ENCODE results near the gene TBX6. TPM values are rescaled to one million over a fixed set of nuclear protein-coding genes. Genes with fewer than 3 reads are reported as not detected.

TBX6 gene
- total RNA-seq, 1 experiment from 2014 or later, result 1.6 TPM

DNA sequence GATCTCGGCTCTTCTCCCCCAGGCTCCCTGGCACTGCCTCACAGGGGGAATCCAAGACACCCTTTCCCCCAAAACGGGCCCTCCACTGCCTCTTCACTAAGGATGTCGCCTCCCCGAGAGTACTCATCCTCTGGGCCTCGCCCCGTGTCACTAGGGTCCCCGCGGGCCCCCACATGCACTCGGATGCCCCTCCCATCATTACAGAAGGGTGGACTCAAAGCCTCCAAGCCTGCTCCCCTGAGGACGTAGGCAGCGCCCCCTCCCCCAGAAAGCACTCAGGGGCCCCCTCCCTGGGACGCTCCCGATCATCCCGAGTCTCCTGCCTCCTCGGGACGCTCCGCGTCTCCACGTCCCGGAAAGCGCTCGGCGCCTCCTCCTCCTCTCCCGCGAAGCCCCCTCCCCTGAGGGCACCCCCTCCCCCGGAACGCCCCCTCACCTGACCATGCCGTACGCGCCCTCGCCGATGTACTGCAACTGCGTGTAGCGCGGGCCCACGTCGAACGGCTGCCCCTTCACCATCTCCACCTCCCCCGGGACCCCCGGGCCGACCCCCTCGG is 31.0 kb upstream of the TBX6 start:
- Histone ChIP-seq H3K23ac (ENCODE audit: insufficient read length, low read depth, low read length) (no peak overlapping the region), H3K79me1 (ENCODE audit: insufficient read depth, low read depth, low read length, poor library complexity, severe bottlenecking) (no peaks in the 10 kb centered on the region), H2BK12ac (ENCODE audit: insufficient read length, low read depth, low read length) (no peak overlapping the region), H3K56ac (ENCODE audit: insufficient read length, low read depth, low read length) (no peak overlapping the region), H4K8ac (replicated peaks; ENCODE audit: insufficient read length, low read depth, low read length) (no peak overlapping the region), H2BK120ac (ENCODE audit: low read depth, low read length, poor library complexity, severe bottlenecking) (no peak overlapping the region), H4K91ac (ENCODE audit: insufficient read length, low read depth, low read length) (no peak overlapping the region), H3T11ph (ENCODE audit: low read length) (no peak overlapping the region), H2AK5ac (ENCODE audit: insufficient read length, low read length) (no peak overlapping the region), H3K23me2 (ENCODE audit: insufficient read length, low read depth, low read length, poor library complexity, severe bottlenecking) (peaks cover 3% of the 10 kb centered on the region), H3K4me2 (ENCODE audit: insufficient read depth, insufficient read length, low read length) (peak overlapping the region; percentile 52), H3K9ac (ENCODE audit: extremely low read depth, insufficient read length, low read length) (no peak overlapping the region), H3K27me3 (ENCODE audit: insufficient read depth, low read length) (no peaks in the 10 kb centered on the region; the same call in 1 of the 2 replicates), H3K14ac (ENCODE audit: insufficient read depth, low read length) (peak overlapping the region; percentile 81; the same call in 1 of the 2 replicates), H3K9me3 (ENCODE audit: control insufficient read depth, low read depth, low read length) (no peaks in the 10 kb centered on the region), H3K18ac (ENCODE audit: insufficient read length, low read depth, low read length) (peak overlapping the region; percentile 76), H3K27ac (ENCODE audit: insufficient read length, low read depth, low read length) (no peak overlapping the region), H3K79me2 (ENCODE audit: insufficient read depth, low read length) (no peaks in the 10 kb centered on the region), H3K4ac (ENCODE audit: low read depth, low read length) (no peak overlapping the region), H3K4me1 (ENCODE audit: insufficient read depth, low read length) (no peaks in the 10 kb centered on the region), H2BK20ac (ENCODE audit: low read depth, low read length, poor library complexity, severe bottlenecking) (no peak overlapping the region), H2BK5ac (ENCODE audit: insufficient read length, low read length) (no peak overlapping the region), H2BK15ac (ENCODE audit: low read depth, low read length) (no peak overlapping the region), H2AFZ (ENCODE audit: low read length) (no peak overlapping the region), H4K20me1 (ENCODE audit: control insufficient read depth, insufficient read depth, insufficient read length) (no peaks in the 10 kb centered on the region), H4K5ac (ENCODE audit: insufficient read length, low read depth, low read length) (no peak overlapping the region)
- H3K4me3 Mint-ChIP-seq, result peak overlapping the region; percentile 79 to 89
- TF ChIP-seq, protein P1, sequence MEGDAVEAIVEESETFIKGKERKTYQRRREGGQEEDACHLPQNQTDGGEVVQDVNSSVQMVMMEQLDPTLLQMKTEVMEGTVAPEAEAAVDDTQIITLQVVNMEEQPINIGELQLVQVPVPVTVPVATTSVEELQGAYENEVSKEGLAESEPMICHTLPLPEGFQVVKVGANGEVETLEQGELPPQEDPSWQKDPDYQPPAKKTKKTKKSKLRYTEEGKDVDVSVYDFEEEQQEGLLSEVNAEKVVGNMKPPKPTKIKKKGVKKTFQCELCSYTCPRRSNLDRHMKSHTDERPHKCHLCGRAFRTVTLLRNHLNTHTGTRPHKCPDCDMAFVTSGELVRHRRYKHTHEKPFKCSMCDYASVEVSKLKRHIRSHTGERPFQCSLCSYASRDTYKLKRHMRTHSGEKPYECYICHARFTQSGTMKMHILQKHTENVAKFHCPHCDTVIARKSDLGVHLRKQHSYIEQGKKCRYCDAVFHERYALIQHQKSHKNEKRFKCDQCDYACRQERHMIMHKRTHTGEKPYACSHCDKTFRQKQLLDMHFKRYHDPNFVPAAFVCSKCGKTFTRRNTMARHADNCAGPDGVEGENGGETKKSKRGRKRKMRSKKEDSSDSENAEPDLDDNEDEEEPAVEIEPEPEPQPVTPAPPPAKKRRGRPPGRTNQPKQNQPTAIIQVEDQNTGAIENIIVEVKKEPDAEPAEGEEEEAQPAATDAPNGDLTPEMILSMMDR (conservative IDR thresholded peaks at IDR 0.05), result no peak
- no CpG with 5 or more reads among the region's 42 CpGs for WGBS (ENCODE audit: extremely low coverage, insufficient read length, low lambda C conversion rate)
- peaks cover 0 to 19% (median 12%) of the 10 kb centered on the region in 3 experiments; a peak in 5 of 7 replicates for H3K36me3 Mint-ChIP-seq (ENCODE audit: insufficient read depth in 1 of 3, low read depth in 3 of 3)
- peaks cover 4% of the 10 kb centered on the region for H3K27me3 Mint-ChIP-seq (ENCODE audit: low read depth)
- peak overlapping the region in 1 of 3 experiments; percentile 86; a peak in 1 of 7 replicates for H3K27ac Mint-ChIP-seq
- peaks cover 8 to 14% of the 10 kb centered on the region in 2 experiments for H3K4me1 Mint-ChIP-seq
- no peaks in the 10 kb centered on the region for H3K9me3 Mint-ChIP-seq
- DNase-seq, result no peak

Measured in H9 (cell line).